GM18526 (cell line): ENCODE data around the gene CELF4.

ENCODE experiments used
- POLR2A ChIP-seq: IDR thresholded peaks from 3 replicates; pipeline ENCODE4 v1.6.1; 2011; ENCODE audit not compliant: insufficient read length; ENCODE audit errors: extremely low read depth

CELF4 gene

GRCh38 chr18:37541517-37541916 is 24.1 kb downstream of the CELF4 start:
- no peak for TF ChIP-seq POLR2A

- no peak for TF ChIP-seq POLR2A
Observed at GRCh38 chr18:37540424-37541138, 25.0 kb downstream of the CELF4 start.

GRCh38 chr18:37539236-37539635 is 26.4 kb downstream of the CELF4 start:
- TF ChIP-seq POLR2A = no peak

- no peak for TF ChIP-seq POLR2A
Observed at GRCh38 chr18:37538526-37539205, 26.9 kb downstream of the CELF4 start.

GRCh38 chr18:37537868-37538525 is 27.6 kb downstream of the CELF4 start:
- TF ChIP-seq POLR2A = no peak

- no peak for TF ChIP-seq POLR2A
Observed at GRCh38 chr18:37536656-37537055, 28.9 kb downstream of the CELF4 start.

- no peak for TF ChIP-seq POLR2A
Observed at GRCh38 chr18:37535968-37536367, 29.6 kb downstream of the CELF4 start.

- TF ChIP-seq POLR2A = no peak
Observed at GRCh38 chr18:37534627-37535026, 31.0 kb downstream of the CELF4 start.

GRCh38 chr18:37533647-37534584 is 31.7 kb downstream of the CELF4 start:
- TF ChIP-seq POLR2A = no peak

GRCh38 chr18:37532917-37533316 is 32.7 kb downstream of the CELF4 start:
- no peak for TF ChIP-seq POLR2A

GRCh38 chr18:37529863-37530262 is 35.7 kb downstream of the CELF4 start:
- TF ChIP-seq POLR2A = no peak

GRCh38 chr18:37529296-37529695 is 36.3 kb downstream of the CELF4 start:
- no peak for TF ChIP-seq POLR2A

- TF ChIP-seq POLR2A = no peak
Observed at GRCh38 chr18:37527395-37527794, 38.2 kb downstream of the CELF4 start.

GRCh38 chr18:37525262-37525585 is 40.4 kb downstream of the CELF4 start:
- TF ChIP-seq POLR2A = no peak

- TF ChIP-seq POLR2A = no peak
Observed at GRCh38 chr18:37524498-37525261, 40.9 kb downstream of the CELF4 start.

- no peak for TF ChIP-seq POLR2A
Observed at GRCh38 chr18:37524139-37524497, 41.5 kb downstream of the CELF4 start.
